Measurements from ENCODE around the gene SPEM1.

The SPEM1 gene, protein sequence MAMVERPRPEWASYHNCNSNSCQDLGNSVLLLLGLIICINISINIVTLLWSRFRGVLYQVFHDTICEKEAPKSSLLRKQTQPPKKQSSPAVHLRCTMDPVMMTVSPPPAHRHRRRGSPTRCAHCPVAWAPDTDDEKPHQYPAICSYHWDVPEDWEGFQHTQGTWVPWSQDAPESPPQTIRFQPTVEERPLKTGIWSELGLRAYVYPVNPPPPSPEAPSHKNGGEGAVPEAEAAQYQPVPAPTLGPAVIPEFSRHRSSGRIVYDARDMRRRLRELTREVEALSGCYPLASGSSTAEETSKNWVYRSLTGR

GRCh38 chr17:7419819-7420610 is at the start of gene SPEM1:
Gene SPEM1 (plus strand): TSS chr17:7420324. CDS start chr17:7420385, 61 bp downstream.
- no peak for FAIRE-seq

DNA sequence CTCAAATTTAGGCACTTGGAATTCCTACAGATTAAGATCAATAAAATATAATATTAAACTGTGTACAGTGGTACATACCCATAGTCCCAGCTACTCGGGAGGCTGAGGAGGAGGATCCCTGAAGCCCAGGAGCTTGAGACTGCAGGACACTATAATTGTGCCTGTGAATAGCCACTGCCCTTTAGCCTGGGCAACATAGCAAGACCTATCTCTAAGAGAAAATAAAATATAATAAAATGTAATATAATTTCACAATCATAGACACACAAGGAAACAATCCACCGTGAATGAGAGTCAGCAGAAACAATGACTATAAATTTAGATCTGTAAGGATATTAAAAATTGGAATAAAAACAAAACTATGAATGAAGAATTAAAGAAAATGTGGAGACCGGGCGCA is 49.3 kb upstream of the SPEM1 start:
- FAIRE-seq, result no peak

- no peak for FAIRE-seq
Observed at GRCh38 chr17:7374353-7374752, 45.8 kb upstream of the SPEM1 start.

DNA sequence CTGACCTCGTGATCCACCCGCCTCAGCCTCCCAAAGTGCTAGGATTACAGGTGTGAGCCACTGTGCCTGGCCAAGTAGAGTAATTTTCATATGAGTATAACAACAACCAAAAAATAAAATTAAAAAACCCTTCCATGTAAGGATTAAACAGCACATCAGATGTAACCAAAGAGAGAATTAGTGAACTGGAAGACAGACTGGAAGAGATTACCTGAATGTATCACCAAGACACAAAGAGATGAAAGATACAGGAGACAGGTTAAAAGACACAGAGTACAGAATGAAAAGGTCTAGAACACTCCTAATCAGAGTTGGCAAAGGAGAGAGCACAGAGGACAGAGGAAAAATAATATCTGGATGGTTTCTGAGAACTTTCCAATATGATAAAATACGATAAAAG is 41.0 kb upstream of the SPEM1 start:
- no peak for FAIRE-seq

GRCh38 chr17:7380321-7380720 is 39.8 kb upstream of the SPEM1 start:
- no peak for FAIRE-seq

DNA sequence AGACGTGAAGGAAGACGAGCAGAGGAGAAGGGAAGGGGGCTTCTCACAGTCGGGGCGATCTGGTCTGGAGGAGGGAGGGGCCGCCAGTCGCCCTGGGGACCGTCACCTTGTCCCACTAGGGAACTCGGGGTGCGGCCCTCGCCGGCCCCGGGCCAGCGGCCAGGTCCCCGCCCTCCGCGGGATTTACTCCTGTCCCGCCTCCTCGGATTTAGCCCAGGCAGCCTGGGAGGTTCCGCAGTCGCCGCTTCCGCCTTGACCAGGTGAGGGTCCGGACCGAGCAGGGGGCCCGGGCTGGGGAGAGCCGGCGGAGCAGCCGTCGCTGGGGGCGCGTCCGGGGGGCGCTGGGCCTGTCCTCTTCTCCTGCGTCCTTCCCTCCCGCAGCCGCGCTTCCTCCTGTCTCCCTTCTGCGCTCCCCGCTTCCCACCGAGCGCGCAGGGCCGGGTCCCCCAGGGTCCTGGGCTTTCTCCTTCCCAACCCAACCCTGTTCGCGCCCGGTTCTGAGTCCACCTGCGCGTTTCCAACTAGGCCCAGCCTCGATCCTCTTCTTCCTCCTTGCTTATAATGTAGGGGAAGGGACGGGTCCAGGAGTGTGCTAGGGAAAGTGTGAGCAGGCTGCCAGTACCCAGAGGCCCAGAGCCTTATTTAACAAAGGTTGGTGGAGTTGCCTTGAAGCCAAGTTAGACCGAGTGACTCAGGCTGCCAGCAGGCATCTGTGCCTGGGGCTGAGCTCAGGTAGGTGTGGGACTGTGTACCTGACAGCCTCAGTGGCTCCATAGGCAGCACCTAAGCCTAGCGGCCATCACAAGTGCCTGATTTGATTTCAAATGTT is 39.1 kb upstream of the SPEM1 start, which contains the start of gene TNK1:
Gene TNK1 (plus strand): TSS at position 235 of the 829 bp plus-strand sequence. CDS start 1,838 bp downstream, outside the sequence.
- FAIRE-seq, result no peak

GRCh38 chr17:7382901-7383300 is 37.2 kb upstream of the SPEM1 start:
- FAIRE-seq, result no peak

DNA sequence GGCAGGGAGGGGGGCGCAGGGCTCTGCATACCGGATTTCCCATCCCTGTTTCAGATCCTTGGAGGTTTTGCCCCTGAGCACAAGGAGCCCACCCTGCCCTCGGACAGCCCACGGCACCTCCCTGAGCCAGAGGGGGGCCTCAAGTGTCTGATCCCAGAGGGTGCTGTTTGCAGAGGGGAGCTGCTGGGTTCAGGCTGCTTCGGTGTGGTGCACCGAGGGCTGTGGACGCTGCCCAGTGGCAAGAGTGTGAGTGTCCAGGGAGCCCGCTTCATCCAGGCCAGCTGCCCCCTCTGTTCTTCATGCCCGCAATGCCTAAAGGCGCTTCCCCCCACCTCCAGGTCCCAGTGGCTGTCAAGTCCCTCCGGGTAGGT is 36.8 kb upstream of the SPEM1 start:
- FAIRE-seq, result no peak

DNA sequence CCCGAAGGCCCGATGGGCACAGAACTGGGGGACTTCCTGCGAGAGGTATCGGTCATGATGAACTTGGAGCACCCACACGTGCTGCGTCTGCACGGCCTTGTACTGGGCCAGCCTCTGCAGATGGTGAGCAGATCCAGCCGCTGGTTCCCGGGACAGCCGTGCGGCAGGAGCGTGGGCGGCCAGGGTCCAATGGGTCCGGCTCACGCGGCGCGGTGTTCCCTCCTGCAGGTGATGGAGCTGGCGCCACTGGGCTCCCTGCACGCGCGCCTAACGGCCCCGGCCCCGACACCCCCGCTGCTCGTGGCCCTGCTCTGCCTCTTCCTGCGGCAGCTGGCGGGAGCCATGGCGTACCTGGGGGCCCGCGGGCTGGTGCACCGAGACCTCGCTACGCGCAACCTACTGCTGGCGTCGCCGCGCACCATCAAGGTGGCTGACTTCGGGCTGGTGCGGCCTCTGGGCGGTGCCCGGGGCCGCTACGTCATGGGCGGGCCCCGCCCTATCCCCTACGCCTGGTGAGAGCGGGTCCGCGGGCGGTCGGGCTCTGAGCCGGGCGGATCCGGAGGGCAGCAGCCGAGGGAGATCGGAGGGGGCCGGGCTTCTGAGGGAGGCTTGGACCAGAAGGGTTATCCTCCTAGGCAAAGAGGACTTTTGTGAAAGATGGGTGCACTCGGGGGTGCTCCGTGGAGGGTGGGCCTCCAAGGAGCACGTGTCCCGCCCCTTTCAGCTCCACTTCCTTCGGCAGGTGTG is 36.2 kb upstream of the SPEM1 start:
- no peak for FAIRE-seq

DNA sequence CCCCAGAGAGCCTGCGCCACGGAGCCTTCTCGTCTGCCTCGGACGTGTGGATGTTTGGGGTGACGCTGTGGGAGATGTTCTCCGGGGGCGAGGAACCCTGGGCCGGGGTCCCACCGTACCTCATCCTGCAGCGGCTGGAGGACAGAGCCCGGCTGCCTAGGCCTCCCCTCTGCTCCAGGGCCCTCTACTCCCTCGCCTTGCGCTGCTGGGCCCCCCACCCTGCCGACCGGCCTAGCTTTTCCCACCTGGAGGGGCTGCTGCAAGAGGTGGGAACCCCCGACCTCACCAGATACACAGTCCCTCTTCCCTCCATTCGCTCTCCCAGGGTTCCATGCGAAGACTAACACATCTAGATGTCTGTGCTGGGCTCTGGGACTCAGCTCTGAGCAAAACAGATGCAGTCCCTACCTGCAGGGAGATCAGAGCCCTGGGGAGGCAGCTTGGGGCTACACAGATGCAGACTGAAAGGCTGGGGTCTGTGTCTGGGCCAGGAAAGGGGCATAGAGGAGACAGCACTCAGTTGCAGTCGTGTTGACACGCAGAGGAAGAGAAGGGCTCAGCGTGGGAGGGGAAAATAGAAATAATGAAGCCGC is 35.5 kb upstream of the SPEM1 start:
- no peak for FAIRE-seq

- no peak for FAIRE-seq
Observed at GRCh38 chr17:7388856-7389255, 31.3 kb upstream of the SPEM1 start.

DNA sequence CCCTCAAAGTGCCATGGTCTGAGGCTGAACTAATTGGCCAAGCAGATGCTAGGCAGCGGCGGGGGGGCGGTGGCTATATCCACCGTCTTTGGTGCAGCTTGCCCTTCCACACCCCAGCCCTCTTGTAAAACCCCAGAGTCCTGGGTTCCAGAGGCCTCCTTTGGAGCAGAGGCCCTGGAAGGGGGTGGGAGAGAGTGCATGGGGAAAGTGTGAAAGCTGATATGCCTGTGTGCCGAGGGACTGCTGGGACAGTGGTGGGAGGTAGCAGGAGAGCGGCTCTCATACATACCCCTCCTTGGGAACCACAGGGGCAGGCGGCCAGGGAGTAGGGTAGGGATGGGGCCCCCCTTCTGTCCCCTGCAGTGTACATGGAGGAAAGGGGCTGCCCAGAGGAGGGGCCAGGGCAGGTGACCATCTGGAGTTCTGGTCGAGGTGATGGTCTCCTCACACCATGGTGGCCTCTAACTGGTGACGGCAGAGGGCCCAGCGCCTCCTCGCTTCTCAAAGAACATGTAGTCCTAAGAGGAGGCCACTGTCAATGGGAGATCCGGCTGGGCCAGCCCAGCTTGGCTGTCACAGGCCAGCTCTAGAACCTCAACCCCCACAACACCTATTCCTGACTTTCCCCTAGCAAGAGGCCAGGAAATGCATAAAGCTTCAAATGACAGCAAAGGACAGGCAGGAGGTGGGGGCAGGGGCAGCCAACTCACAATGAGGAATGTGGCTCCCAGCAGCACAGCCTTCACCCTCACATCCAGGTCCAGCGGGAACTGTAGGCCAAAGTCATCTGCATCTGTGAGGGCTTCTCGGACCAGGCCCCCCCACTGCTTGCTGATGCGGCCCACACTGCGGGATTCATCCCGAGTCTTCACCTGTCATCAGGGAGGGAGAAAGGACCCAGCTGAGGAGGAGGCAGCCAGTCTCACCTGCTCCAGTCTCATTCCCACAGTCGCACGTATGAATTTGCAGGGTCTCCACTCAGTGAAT is 29.9 kb upstream of the SPEM1 start:
- FAIRE-seq, result no peak

- FAIRE-seq, result no peak
Observed at GRCh38 chr17:7391307-7391706, 28.8 kb upstream of the SPEM1 start.

DNA sequence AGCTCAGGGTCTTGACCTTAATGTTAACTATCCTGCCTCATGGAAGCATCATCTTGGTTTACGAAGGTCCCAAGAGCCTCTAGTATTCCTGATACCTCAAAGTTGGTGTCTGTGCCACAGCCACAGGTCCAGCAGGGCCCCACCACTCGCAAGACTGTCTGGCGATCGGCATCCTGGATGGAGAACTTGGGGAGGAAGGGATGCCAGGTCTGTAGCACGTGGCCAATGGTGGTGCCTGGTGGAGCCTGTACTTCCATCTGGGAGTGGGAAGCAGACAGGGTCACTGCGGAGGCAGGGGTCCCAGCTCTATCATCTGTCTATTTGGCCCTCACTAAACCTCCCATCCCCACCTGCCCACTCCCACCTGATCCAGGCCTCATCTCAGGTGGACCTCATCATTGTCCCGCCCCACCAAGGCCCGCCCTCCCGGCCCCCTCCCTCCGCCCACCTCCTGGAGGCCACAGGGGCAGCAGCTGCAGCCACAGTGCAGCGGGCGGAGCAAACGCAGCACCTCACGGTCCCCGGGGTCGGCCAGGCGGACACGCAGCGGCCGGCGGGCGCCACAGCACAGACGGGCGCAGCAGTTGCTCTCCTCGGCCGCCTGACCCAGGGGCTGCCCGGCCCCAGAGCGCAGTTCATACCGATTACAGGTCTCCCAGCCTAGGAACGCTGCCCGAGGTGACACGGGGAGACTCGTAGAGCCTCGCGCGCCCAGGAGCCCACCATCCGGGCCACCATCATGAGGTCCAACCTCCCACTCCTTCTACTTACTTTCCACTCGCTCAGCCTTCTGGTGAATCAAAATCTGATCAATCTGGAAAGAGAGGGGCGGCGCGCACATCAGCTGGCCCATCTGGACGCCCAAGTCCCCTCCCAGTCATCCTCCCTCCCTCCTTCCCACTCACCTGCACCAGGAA is 27.2 kb upstream of the SPEM1 start:
- no peak for FAIRE-seq

- FAIRE-seq, result no peak
Observed at GRCh38 chr17:7393613-7394451, 26.3 kb upstream of the SPEM1 start.

GRCh38 chr17:7394452-7395191 is 25.5 kb upstream of the SPEM1 start, which contains the start of gene PLSCR3:
Gene PLSCR3 (minus strand): TSS chr17:7394525. CDS start chr17:7394110, 415 bp downstream.
- no peak for FAIRE-seq

DNA sequence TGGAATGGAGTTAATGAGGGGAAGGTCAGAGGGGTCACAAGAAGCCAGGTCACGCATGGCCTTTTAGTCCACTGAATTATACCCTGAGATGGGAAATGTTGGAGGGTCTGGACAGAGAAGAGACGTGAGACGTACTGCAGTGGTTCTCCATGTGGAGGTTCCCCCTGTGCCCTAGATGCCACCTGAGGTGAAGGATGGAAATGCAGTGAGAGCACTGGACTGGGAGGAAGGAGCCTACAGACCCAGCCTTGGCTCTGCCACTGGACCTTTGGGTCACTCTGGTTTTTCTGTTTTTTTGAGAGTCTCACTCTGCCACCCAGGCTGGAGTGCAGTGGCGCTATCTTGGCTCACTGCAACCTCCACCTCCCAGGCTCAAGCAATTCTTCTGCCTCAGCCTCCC is 24.0 kb upstream of the SPEM1 start:
- no peak for FAIRE-seq

- FAIRE-seq, result no peak
Observed at GRCh38 chr17:7398612-7399011, 21.5 kb upstream of the SPEM1 start.
